Measurements from ENCODE around the gene UROS.

UROS gene

GRCh38 chr10:125757742-125758141 lies 65.3 kb downstream of the UROS start:
- DNase-seq: no peak

DNA sequence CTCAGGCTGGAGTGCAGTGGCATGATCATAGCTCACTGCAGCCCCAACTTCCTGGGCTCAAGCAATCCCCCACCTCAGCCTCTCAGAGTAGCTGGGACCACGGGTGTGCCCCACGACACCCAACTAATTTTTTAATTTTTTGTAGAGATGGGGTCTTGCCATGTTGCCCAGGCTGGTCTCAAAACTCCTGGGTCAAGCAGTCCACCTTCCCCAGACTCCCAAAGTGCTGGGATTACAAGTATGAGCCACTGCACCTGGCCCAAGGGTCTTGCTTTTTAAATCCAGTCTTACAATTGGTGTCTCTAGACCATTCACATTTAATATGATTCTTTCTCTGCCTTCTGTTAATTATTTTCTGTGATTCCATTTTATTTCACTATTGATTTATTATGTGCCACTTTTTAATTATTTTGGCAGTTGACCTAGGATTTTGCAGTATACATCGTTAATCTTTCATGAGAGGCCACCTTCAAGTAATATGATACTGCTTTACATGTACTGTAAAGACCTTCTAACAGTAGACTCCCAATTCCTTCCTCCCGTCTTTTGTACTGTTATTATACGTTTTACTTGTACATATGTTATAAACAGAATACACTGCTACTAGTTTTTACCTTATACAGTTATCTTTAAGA lies 66.1 kb downstream of the UROS start:
- no peak for DNase-seq

DNA sequence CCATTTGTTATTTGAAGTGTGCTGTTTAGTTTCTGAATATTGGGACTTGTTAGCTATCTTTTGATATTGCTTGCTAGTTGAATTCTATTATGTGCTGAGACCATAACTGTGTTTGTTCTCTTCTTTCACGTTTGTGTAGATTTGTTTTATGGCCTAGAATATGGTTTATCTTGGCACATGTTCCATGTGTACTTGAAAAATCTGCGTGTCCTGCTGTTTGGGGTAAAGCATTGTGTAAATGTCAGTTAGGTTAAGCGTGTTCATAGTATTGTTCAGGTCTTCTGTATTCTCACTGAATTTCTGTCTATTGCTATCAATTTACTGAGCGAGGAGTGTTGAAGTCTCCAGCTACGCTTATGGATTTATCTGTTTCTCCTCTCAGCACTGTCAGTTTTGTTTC lies 66.9 kb downstream of the UROS start:
- DNase-seq: no peak

DNA sequence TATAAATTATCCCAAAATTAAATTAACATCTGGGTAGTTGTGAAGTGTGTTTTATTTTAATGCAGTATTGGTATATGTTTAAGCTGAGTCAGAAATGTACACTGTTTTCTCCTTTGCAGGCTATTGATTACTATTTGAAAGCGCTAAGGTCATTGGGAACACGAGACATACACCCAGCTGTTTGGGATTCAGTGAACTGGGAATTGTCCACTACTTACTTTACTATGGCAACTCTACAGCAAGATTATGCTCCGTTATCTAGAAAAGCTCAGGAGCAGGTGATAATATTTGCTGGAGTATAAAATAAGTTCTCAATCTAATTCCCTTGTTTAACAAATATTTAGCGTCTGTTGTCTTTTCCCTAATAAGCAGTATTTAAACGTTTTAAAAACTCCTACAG lies 75.6 kb downstream of the UROS start:
- no peak for DNase-seq

DNA sequence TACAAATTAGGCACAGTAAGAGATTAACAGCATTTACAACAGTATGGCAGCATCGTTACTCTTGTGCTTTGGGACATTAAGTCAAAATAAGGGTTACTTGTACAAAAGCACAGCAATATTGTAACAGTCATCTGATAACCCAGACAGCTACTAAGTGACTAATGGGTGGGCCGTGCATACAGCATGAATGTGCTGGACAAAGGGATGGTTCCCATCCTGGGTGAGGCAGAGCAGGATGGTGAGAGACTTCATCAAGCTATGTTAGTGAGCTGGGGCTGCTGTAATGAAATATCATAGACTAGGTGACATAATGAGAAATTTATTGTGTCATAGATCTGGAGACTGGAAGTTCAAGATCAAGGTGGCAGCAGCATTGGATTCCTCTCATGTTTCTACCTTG lies 78.1 kb downstream of the UROS start:
- no peak for DNase-seq

GRCh38 chr10:125742465-125742864 lies 80.6 kb downstream of the UROS start:
- no peak for DNase-seq

- DNase-seq: no peak
Observed at GRCh38 chr10:125739994-125740679, 82.9 kb downstream of the UROS start.

Data from EL (cell line).